GM18867 (cell line): ENCODE data around the gene CX3CL1.
"Not testable (repeated sequence)": the region's sequence is repeated elsewhere in the genome, so short reads cannot be mapped to it uniquely, and the experiment has no call there.

ENCODE experiments used
- ATAC-seq: cut with Tn5 transposase; IDR thresholded peaks from one replicate; pipeline ENCODE4 v1.9.1; 2021; ENCODE audit warnings: mild to moderate bottlenecking, moderate library complexity; ENCODE audit not compliant: unreplicated experiment

The CX3CL1 gene

DNA sequence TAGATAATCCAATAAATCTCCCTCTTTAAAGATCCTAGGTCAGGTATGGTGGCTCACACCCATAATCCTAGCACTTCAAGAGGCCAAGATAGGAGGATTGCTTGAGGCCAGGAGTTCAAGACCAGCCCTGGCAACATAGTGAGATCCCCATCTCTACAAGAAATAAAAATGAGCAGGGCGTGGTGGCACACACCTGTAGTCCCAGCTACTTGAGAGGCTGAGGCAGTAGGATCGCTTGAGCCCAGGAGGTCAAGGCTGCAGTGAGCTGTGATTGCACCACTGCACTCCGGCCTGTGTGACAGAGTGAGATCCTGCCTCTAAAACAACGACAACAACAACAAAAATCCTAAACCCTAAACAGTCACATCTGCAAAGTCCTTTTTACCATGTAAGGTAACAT, 15.7 kb upstream of the CX3CL1 start:
- ATAC-seq: no peak

DNA sequence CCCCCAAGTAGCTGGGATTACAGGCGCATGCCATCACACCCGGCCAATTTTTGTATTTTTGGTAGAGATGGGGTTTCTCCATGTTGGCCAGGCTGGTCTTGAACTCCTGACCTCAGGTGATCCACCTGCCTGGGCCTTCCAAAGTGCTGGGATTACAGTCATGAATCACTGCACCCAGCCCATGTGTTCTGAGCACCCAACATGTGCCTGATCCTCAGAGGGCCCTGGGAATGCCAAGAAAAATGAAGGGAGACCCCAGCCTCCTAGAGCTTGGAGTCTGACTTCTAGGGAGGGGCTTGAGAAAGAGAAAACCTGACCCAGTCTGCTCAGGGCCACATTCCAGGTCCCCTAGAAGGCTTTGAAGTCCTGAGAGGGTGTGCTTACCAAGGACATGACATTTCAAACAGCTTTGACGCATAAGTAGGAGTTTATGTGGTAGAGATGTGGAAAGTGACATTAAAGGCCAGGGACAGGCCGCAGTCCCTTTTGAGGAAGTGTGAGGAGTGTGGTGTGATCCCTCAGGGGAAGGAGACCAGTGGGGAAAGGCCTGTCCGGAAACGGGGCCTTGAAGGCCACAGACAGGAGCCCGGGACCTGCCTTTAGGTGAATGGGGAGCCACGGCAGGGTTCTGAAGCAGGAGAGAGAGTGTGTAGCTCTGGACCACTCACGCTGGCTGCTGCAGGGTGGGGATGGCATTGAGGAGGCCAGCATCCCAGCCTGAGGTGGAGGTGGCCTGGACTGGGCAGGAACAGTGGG, 14.8 kb upstream of the CX3CL1 start:
- no peak for ATAC-seq

- ATAC-seq: no peak
Measured at GRCh38 chr16:57358086-57358420, 14.2 kb upstream of the CX3CL1 start.

DNA sequence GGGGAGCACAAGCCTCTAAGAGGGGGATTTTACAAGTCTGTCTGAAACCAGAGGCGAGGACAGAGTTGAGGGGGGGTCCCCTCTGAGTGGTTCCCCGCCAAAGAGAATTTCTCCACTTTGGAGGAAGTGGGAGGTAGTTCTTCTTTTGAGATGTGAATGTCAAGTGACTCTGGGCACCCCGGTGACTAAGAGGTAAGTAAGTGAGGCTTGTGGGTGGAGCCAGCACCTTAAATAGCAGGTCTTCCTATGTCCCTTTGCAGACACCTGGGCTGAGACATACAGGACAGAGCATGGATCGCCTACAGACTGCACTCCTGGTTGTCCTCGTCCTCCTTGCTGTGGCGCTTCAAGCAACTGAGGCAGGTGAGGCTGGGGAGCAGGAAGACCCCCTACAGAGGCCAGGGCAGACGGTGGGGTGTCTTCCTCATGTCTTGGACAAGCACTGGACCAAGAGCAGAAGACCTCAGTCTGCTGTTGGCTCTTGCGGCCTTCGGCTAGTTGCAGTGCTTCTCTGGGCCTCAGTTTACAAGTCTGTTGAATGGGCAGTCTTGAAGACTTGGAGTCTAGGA, 13.7 kb upstream of the CX3CL1 start, which contains the start of gene CCL22:
Gene CCL22 (plus strand): TSS at position 257 of the 569 bp plus-strand sequence. CDS start 34 bp downstream, at position 291.
- ATAC-seq: no peak

GRCh38 chr16:57360321-57360935, 11.9 kb upstream of the CX3CL1 start:
- no peak for ATAC-seq

DNA sequence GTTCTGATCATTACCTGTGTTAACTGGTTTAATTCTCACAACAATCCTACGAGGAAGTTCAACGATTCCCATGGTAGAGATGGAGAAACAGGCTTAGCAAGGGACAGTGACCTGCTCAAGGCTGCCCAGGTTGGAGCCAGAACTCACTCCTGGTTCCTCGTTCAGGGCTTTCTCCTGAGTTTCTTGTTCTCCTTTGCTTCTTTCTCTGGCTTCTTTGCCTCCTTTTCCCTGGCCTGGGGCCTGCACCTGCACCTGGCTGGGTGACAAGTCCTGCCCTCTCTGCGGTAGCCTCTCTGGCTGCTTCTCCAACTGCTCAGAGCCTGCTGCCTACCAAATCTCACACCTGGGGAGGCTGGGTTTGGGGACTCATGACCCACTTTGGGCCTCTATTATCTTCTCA, 10.9 kb upstream of the CX3CL1 start:
- no peak for ATAC-seq

DNA sequence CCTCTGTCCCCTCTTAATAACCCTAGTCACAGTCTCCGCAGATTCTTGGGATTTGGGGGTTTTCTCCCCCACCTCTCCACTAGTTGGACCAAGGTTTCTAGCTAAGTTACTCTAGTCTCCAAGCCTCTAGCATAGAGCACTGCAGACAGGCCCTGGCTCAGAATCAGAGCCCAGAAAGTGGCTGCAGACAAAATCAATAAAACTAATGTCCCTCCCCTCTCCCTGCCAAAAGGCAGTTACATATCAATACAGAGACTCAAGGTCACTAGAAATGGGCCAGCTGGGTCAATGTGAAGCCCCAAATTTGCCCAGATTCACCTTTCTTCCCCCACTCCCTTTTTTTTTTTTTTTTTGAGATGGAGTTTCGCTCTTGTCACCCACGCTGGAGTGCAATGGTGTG, 8.1 kb upstream of the CX3CL1 start:
- ATAC-seq: no peak

DNA sequence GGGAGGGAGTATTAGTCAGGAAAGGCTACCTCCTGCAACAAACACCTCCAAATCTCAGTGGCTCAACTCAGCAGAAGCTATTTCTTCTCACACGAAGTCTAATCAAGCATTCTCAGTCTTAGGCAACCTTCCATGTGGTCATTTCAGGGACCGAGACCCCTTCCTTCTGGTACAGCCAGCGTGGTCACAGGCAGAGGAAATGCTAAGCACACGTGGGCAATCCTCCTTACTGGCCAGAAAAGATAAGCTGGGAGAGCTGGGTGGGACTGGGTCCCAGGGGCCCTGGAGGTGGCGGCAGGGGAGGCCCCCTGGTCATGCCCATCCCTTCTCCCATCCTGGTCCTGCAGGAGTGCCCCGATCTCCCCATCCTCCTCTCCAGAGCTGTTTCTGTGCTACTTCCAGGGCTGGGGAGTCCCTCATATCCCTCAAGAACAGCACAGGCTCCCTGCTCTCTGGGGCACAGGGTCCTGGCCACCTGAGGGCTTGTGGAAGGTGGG, 5.7 kb upstream of the CX3CL1 start:
- no peak for ATAC-seq

DNA sequence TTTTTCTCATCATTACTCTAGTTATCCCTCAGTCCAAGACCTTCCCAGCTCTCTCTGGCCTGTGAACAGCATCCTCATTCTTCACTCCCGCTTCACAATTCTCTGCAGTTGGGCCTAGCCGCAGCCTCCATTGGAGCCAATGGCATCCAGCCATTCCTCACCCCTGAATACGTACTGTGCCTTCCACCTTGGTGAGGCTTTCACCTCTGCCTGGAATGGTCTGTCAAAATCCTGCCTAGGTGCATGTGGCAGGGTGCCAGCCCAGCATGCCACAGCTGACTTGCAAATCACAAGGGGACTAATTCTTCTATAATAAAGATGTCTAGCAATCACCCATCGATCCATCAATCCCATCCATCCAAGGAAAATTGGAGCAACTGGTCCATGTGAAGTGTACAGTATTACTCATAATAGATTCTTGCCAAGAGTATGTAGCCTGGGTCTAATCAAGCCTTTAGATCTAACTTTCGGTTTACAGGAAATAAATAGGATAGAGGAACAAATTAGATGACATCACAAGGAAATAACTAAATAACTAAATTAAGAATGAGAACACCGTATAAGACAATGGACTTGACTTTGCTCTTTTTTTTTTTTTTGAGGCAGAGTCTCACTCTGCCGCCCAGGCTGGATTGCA, 5.1 kb upstream of the CX3CL1 start:
- no peak for ATAC-seq

DNA sequence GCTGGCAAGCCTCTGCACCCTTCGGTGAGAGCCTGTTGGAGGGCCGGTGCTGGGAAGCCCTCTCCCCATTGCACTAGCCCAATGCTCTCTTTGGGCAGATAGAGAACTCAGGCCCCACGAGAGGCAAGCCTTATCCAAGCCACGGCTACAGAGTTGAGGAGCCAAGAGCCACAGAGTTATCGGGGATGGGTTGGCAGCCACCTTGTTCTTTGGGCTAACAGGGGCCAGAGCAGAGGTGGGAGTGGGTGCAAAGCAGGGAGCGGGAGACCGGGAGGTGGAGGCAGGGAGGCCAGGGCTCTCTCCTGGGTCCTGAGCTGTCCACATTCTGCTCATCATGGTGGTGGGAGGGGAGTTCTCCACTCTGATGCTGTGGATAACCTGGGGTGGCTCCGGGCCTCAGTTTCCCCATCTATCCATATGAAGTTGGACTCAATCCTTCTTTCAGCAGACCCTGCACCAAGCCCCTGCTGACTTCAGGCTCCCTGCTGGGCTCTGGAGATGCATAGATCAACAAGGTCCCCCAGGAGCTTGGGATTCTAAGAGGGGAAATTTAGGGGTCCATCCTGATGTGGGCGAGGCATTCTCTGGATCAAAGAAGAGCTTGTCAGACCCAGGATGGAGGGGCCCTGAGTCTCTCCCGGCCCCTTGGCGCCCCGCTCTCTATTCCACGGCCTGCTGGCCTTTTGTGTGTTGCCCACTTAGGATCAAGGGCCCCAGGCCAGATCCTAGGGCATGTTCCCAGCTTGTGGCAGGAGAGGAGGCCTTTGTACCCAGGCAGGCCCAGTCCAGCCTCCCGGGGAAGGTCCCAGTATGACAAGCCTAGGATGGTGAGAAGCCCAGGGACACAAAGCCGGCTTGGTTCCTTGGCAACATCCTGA, 557 bp upstream of the CX3CL1 start:
- ATAC-seq: no peak

GRCh38 chr16:57373117-57373947, 1.0 kb downstream of the CX3CL1 start:
- no peak for ATAC-seq

DNA sequence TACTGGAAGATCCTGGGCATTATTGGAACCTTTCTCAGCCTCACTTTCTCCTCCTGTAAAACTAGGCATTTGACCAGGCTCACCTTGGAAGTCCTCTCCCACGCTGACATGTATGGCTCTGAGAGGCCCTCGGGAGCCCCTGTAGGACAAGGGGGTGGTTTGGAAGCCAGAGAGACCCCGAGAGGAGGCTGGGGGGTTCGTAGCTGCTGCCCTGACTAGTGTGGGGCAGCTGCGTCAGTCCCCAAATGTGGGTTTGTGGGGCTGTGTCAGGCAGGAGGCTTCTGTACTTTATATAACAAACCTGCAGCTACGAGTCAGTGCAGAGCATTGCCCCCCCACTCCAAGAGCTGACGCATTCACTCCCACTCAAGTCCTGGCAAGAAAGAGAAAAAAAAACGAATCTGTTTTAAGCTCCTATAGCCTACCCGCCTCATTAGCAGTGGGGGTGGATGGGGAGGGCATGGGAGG, 1.8 kb downstream of the CX3CL1 start:
- no peak for ATAC-seq

GRCh38 chr16:57374925-57375465, 2.7 kb downstream of the CX3CL1 start:
- ATAC-seq: not testable (repeated sequence)

GRCh38 chr16:57376313-57376818, 4.1 kb downstream of the CX3CL1 start:
- no peak for ATAC-seq

- peak; percentile 64 for ATAC-seq
Measured at GRCh38 chr16:57377080-57377841, 5.0 kb downstream of the CX3CL1 start.

- ATAC-seq: no peak
Measured at GRCh38 chr16:57379579-57379978, 7.3 kb downstream of the CX3CL1 start.

DNA sequence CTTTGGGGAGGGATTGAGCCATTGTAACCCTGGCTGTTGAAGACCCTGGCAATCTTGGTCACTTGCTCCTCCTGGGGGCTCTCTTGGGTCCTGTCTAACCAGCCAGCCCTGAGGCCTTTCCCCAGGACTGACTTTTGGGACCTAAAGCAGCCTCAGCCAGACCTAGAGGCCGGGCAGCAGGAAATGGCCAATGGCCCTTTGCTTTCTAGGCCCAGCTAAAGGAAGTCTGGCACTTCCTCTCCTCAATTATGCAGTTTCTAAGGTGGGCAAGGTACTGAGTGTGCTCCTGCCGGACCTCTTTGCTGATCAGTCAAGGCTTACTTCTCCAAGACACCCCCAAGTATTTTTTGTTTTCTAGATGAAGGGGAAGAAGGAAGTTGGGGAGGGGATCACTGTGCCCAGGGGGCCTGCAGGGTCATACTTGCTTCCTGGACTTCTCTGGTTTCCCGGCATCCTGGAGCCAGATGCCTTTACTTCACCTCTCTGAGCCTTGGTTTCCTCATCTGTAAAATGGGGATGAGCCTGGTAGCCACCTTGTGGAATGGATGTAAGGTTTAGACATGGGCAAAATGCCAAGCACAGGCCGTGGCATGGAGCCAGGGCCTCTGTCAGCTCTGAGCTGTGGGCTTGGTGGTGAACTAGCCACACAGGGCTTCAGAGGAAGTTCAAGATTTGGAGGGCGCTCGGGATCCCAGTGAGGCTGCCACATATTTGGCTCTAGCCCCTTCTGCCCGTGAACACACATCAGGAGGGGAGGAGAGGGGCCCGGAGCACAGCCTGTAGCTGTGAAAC, 8.6 kb downstream of the CX3CL1 start:
- ATAC-seq: no peak
